ENCODE measurements around the gene TRAF3IP1.
"Not testable (repeated sequence)": the region's sequence is repeated elsewhere in the genome, so short reads cannot be mapped to it uniquely, and the experiment has no call there.

The TRAF3IP1 gene

GRCh38 chr2:238335591-238335990, 15.3 kb downstream of the TRAF3IP1 start:
- ATAC-seq = not testable (repeated sequence)

GRCh38 chr2:238336151-238336550, 15.8 kb downstream of the TRAF3IP1 start:
- TF ChIP-seq ZNF8 (CRISPR knock-in tag; IDR thresholded peaks at IDR 0.05) (no peak), POU6F1 (CRISPR knock-in tag; IDR thresholded peaks at IDR 0.05; ENCODE audit: borderline replicate concordance, low read depth) (no peak), CSRNP3 (CRISPR knock-in tag; IDR thresholded peaks at IDR 0.05) (no peak), RARB (CRISPR knock-in tag; IDR thresholded peaks at IDR 0.05) (no peak), TCF4 (CRISPR knock-in tag; IDR thresholded peaks at IDR 0.05; ENCODE audit: borderline replicate concordance) (no peak)
- ATAC-seq = no peak

GRCh38 chr2:238336793-238337444, 16.6 kb downstream of the TRAF3IP1 start:
- ATAC-seq = no peak

GRCh38 chr2:238337846-238338245, 17.5 kb downstream of the TRAF3IP1 start:
- TF ChIP-seq CREB5 (CRISPR knock-in tag; IDR thresholded peaks at IDR 0.05; ENCODE audit: low read depth) = no peak
- no peak for TF ChIP-seq RARB (CRISPR knock-in tag; IDR thresholded peaks at IDR 0.05)
- no peak for TF ChIP-seq ARNTL (CRISPR knock-in tag; IDR thresholded peaks at IDR 0.05; ENCODE audit: borderline replicate concordance, low read depth)
- TF ChIP-seq OSR1 (CRISPR knock-in tag; IDR thresholded peaks at IDR 0.05) = no peak
- TF ChIP-seq BACH2 (CRISPR knock-in tag; IDR thresholded peaks at IDR 0.05; ENCODE audit: borderline replicate concordance) = no peak
- TF ChIP-seq CSDC2 (CRISPR knock-in tag; IDR thresholded peaks at IDR 0.05) = no peak
- no peak for TF ChIP-seq ZFP30 (CRISPR knock-in tag; IDR thresholded peaks at IDR 0.05)
- no peak for TF ChIP-seq POU6F1 (CRISPR knock-in tag; IDR thresholded peaks at IDR 0.05; ENCODE audit: borderline replicate concordance, low read depth)
- TF ChIP-seq ISL1 (CRISPR knock-in tag; IDR thresholded peaks at IDR 0.05) = no peak
- no peak for TF ChIP-seq ZC3H10 (CRISPR knock-in tag; IDR thresholded peaks at IDR 0.05)
- TF ChIP-seq ZNF565 (CRISPR knock-in tag; conservative IDR thresholded peaks at IDR 0.05; ENCODE audit: low read depth) = no peak
- TF ChIP-seq TSHZ2 (CRISPR knock-in tag; IDR thresholded peaks at IDR 0.05) = no peak
- TF ChIP-seq ESRRG (CRISPR knock-in tag; IDR thresholded peaks at IDR 0.05) = no peak
- TF ChIP-seq SNAI2 (CRISPR knock-in tag; IDR thresholded peaks at IDR 0.05) = no peak
- ATAC-seq = no peak

More at GRCh38 chr2:238336793-238337444, 16.6 kb downstream of the TRAF3IP1 start:
- no peak for TF ChIP-seq ZNF70 (CRISPR knock-in tag; IDR thresholded peaks at IDR 0.05)
- TF ChIP-seq POU6F1 (CRISPR knock-in tag; IDR thresholded peaks at IDR 0.05; ENCODE audit: borderline replicate concordance, low read depth) = no peak
- no peak for TF ChIP-seq ZNF8 (CRISPR knock-in tag; IDR thresholded peaks at IDR 0.05)
